Body of pancreas (tissue), 4 donors: ENCODE results near the gene DVL2.

Source experiments
- POLR2A ChIP-seq, 3 donors: fragments of 450-650 bp; IDR thresholded peaks; one replicate each; pipeline ENCODE4 v1.6.1; 2016; ENCODE audit warnings: antibody characterized with exemption in 3 of 3, mild to moderate bottlenecking in 2 of 3
- TF ChIP-seq, protein P1 (sequence below), 7 experiments: fragments of 450-650 bp in 4 of 7; fragments of 200-600 bp in 3 of 7; sonication (generic) in 3 of 7; IDR thresholded peaks; one replicate each; pipeline ENCODE4 v1.5.1; 2016 to 2019; ENCODE audit warnings: antibody characterized with exemption in 7 of 7

DNA sequence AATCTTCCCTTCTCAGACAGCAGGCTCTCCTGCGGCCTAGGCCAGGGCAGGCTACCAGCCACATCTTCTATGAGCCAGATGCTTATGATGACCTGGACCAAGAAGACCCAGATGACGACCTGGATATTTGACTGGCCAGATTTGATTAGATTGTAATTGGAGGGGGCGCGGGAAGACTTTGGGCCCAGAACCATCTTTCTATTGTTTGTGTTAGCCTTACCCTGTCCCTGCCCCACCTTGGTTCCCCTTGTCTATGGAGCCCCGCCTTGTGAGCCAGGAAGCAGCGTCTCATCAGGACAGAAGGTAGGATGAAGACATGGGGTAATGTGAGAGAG, 25.2 kb upstream of the DVL2 start:
- TF ChIP-seq, protein P1, sequence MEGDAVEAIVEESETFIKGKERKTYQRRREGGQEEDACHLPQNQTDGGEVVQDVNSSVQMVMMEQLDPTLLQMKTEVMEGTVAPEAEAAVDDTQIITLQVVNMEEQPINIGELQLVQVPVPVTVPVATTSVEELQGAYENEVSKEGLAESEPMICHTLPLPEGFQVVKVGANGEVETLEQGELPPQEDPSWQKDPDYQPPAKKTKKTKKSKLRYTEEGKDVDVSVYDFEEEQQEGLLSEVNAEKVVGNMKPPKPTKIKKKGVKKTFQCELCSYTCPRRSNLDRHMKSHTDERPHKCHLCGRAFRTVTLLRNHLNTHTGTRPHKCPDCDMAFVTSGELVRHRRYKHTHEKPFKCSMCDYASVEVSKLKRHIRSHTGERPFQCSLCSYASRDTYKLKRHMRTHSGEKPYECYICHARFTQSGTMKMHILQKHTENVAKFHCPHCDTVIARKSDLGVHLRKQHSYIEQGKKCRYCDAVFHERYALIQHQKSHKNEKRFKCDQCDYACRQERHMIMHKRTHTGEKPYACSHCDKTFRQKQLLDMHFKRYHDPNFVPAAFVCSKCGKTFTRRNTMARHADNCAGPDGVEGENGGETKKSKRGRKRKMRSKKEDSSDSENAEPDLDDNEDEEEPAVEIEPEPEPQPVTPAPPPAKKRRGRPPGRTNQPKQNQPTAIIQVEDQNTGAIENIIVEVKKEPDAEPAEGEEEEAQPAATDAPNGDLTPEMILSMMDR (IDR thresholded peaks at IDR 0.05), result no peak
- peak in 2 of 3 donors; percentile 9 to 42 for TF ChIP-seq POLR2A (IDR thresholded peaks at IDR 0.05)
